SK-N-SH (cell line): ENCODE results near the gene AHNAK2.

Experiments used
- CTCF ChIP-seq: fragments of 200-600 bp; sonication (generic); IDR thresholded peaks from 2 replicates; pipeline ENCODE4 v1.6.1; 2017; ENCODE audit warnings: antibody characterized with exemption, mild to moderate bottlenecking, moderate library complexity
- EP300 ChIP-seq, 2 experiments: IDR thresholded peaks; 2 replicates each; pipeline versions ENCODE4 v1.4.0 to v1.6.1; 2012; ENCODE audit warnings: borderline replicate concordance in 1 of 2, low read depth in 1 of 2, low read length in 1 of 2
- GABPA ChIP-seq: IDR thresholded peaks from 2 replicates; pipeline ENCODE4 v1.4.0; 2012; ENCODE audit warnings: low read depth, mild to moderate bottlenecking
- JUND ChIP-seq: IDR thresholded peaks from 2 replicates; pipeline ENCODE4 v1.4.0; 2012
- RFX5 ChIP-seq: IDR thresholded peaks from 2 replicates; pipeline ENCODE4 v1.6.1; 2012; ENCODE audit warnings: mild to moderate bottlenecking, improper control_type of control experiment, low read length
- RXRA ChIP-seq: IDR thresholded peaks from 2 replicates; pipeline ENCODE4 v1.4.0; 2012; ENCODE audit warnings: low read depth, mild to moderate bottlenecking, borderline replicate concordance
- TAF1 ChIP-seq: IDR thresholded peaks from 2 replicates; pipeline ENCODE4 v1.6.1; 2012; ENCODE audit warnings: low read depth, mild to moderate bottlenecking, low read length, moderate library complexity, borderline replicate concordance
- YY1 ChIP-seq: IDR thresholded peaks from 2 replicates; pipeline ENCODE4 v1.4.0; 2012; ENCODE audit warnings: low read depth, mild to moderate bottlenecking
- TF ChIP-seq, protein P1 (sequence below): IDR thresholded peaks from 2 replicates; pipeline ENCODE4 v1.6.1; 2012; ENCODE audit warnings: mild to moderate bottlenecking, low read depth, low read length, moderate library complexity
- TF ChIP-seq, protein P2 (sequence below): IDR thresholded peaks from 2 replicates; pipeline ENCODE4 v1.4.0; 2012; ENCODE audit warnings: low read depth, borderline replicate concordance
- TF ChIP-seq, protein P3 (sequence below): IDR thresholded peaks from 2 replicates; pipeline ENCODE4 v1.4.0; 2012; ENCODE audit warnings: low read depth

GRCh38 chr14:104931304-104931770 lies 46.8 kb downstream of the AHNAK2 start:
- no peak for TF ChIP-seq TAF1
- no peak for TF ChIP-seq CTCF
- TF ChIP-seq RFX5, result no peak
- no peak for TF ChIP-seq RXRA
- TF ChIP-seq, protein P1, sequence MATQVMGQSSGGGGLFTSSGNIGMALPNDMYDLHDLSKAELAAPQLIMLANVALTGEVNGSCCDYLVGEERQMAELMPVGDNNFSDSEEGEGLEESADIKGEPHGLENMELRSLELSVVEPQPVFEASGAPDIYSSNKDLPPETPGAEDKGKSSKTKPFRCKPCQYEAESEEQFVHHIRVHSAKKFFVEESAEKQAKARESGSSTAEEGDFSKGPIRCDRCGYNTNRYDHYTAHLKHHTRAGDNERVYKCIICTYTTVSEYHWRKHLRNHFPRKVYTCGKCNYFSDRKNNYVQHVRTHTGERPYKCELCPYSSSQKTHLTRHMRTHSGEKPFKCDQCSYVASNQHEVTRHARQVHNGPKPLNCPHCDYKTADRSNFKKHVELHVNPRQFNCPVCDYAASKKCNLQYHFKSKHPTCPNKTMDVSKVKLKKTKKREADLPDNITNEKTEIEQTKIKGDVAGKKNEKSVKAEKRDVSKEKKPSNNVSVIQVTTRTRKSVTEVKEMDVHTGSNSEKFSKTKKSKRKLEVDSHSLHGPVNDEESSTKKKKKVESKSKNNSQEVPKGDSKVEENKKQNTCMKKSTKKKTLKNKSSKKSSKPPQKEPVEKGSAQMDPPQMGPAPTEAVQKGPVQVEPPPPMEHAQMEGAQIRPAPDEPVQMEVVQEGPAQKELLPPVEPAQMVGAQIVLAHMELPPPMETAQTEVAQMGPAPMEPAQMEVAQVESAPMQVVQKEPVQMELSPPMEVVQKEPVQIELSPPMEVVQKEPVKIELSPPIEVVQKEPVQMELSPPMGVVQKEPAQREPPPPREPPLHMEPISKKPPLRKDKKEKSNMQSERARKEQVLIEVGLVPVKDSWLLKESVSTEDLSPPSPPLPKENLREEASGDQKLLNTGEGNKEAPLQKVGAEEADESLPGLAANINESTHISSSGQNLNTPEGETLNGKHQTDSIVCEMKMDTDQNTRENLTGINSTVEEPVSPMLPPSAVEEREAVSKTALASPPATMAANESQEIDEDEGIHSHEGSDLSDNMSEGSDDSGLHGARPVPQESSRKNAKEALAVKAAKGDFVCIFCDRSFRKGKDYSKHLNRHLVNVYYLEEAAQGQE, result no peak
- no peak for TF ChIP-seq YY1
- no peak for TF ChIP-seq GABPA
- TF ChIP-seq JUND, result no peak
- TF ChIP-seq, protein P2, sequence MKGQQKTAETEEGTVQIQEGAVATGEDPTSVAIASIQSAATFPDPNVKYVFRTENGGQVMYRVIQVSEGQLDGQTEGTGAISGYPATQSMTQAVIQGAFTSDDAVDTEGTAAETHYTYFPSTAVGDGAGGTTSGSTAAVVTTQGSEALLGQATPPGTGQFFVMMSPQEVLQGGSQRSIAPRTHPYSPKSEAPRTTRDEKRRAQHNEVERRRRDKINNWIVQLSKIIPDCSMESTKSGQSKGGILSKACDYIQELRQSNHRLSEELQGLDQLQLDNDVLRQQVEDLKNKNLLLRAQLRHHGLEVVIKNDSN, result no peak
- TF ChIP-seq EP300 (IDR thresholded peaks at IDR 0.05; ENCODE audit: borderline replicate concordance in 1 of 2, low read depth in 1 of 2, low read length in 1 of 2), result no peak
- TF ChIP-seq, protein P3, sequence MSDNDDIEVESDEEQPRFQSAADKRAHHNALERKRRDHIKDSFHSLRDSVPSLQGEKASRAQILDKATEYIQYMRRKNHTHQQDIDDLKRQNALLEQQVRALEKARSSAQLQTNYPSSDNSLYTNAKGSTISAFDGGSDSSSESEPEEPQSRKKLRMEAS, result no peak
